GM21529 (cell line): ENCODE measurements around the gene SKIC8.

ENCODE experiments used
- ATAC-seq: cut with Tn5 transposase; IDR thresholded peaks from one replicate; pipeline ENCODE4 v1.9.1; 2021; ENCODE audit not compliant: unreplicated experiment

The SKIC8 gene

GRCh38 chr15:78301326-78301725 is 1.9 kb upstream of the SKIC8 start:
- ATAC-seq = no peak

- ATAC-seq = no peak
Measured at GRCh38 chr15:78292219-78292618, 7.2 kb downstream of the SKIC8 start.

GRCh38 chr15:78291698-78292097 is 7.7 kb downstream of the SKIC8 start:
- no peak for ATAC-seq

- ATAC-seq = no peak
Measured at GRCh38 chr15:78291052-78291451, 8.4 kb downstream of the SKIC8 start.

GRCh38 chr15:78290222-78290621 is 9.2 kb downstream of the SKIC8 start:
- no peak for ATAC-seq

GRCh38 chr15:78284758-78285157 is 14.7 kb downstream of the SKIC8 start:
- no peak for ATAC-seq

GRCh38 chr15:78282324-78282723 is 17.1 kb downstream of the SKIC8 start:
- no peak for ATAC-seq

GRCh38 chr15:78280319-78281072 is 18.9 kb downstream of the SKIC8 start:
- no peak for ATAC-seq

- no peak for ATAC-seq
Measured at GRCh38 chr15:78276064-78276943, 23.1 kb downstream of the SKIC8 start.

GRCh38 chr15:78274994-78275393 is 24.4 kb downstream of the SKIC8 start:
- ATAC-seq = no peak

- ATAC-seq = no peak
Measured at GRCh38 chr15:78272776-78273175, 26.6 kb downstream of the SKIC8 start.

GRCh38 chr15:78272316-78272715 is 27.1 kb downstream of the SKIC8 start:
- ATAC-seq = no peak

GRCh38 chr15:78266806-78267205 is 32.6 kb downstream of the SKIC8 start:
- no peak for ATAC-seq

GRCh38 chr15:78266229-78266628 is 33.2 kb downstream of the SKIC8 start:
- no peak for ATAC-seq

- no peak for ATAC-seq
Measured at GRCh38 chr15:78265752-78266224, 33.6 kb downstream of the SKIC8 start.

GRCh38 chr15:78265137-78265460 is 34.3 kb downstream of the SKIC8 start:
- ATAC-seq = no peak

GRCh38 chr15:78264304-78265136 is 34.9 kb downstream of the SKIC8 start, which contains the start of gene DNAJA4:
Gene DNAJA4, plus strand, starts transcription at chr15:78264562. Its CDS starts 202 bp downstream, at chr15:78264764.
- ATAC-seq = no peak

GRCh38 chr15:78263907-78264303 is 35.5 kb downstream of the SKIC8 start:
- ATAC-seq = no peak

- ATAC-seq = no peak
Measured at GRCh38 chr15:78263351-78263781, 36.0 kb downstream of the SKIC8 start.

- ATAC-seq = no peak
Measured at GRCh38 chr15:78261062-78261461, 38.3 kb downstream of the SKIC8 start.

GRCh38 chr15:78260489-78260888 is 38.9 kb downstream of the SKIC8 start:
- no peak for ATAC-seq
